Measurements from ENCODE around the gene NAA40. TPM values are rescaled to one million over a fixed set of nuclear protein-coding genes. Genes with fewer than 3 reads are reported as not detected.
A peak's percentile ranks its signal among the peaks of the same experiment; 100 is the strongest.

NAA40 gene
- total and polyA plus RNA-seq, 8 donors = 6.8 to 25.7 (median 13.9) TPM

- 66 to 80% methylated on average over 4 of the region's 4 CpGs for WGBS, 2 donors
- H3K36me3 ChIP-seq = no peaks in the 10 kb centered on the region
- no peaks in the 10 kb centered on the region for H3K27me3 ChIP-seq
- FAIRE-seq = no peak
- DNase-seq = peak in 1 of 6 donors; percentile 45
- H3K9me3 ChIP-seq = no peaks in the 10 kb centered on the region
- no peak overlapping the region for H3K27ac ChIP-seq
- TF ChIP-seq CTCF (IDR thresholded peaks at IDR 0.05) = no peak
- peaks cover 0 to 11% (median 5%) of the 10 kb centered on the region in 3 donors for H3K4me1 ChIP-seq
- no peak overlapping the region for H3K4me3 ChIP-seq
- ATAC-seq = no peak
- intact Hi-C loops (cut with DNase I) = loop anchor here in 2 of 3 donors (5.0 to 10.0 kb wide), 2 partner anchors 60 to 148 kb away; no protein-coding TSS in a partner anchor
Measured at GRCh38 chr11:64004590-64004984, 65.8 kb downstream of the NAA40 start.

- TF ChIP-seq CTCF (IDR thresholded peaks at IDR 0.05) = no peak
- H3K27ac ChIP-seq = no peak overlapping the region
- no peak for FAIRE-seq
- no peaks in the 10 kb centered on the region for H3K36me3 ChIP-seq
- DNase-seq = peak in 1 of 6 donors; percentile 72
- no peaks in the 10 kb centered on the region for H3K9me3 ChIP-seq
- intact Hi-C loops (cut with DNase I) = loop anchor here in 1 of 3 donors (10.0 kb wide), 1 partner anchor 59 kb away; no protein-coding TSS in a partner anchor
- no peaks in the 10 kb centered on the region for H3K27me3 ChIP-seq
- 87 to 90% methylated on average over 4 of the region's 4 CpGs for WGBS, 2 donors
- no peak for ATAC-seq
- H3K4me3 ChIP-seq = no peak overlapping the region
- peaks cover 0 to 11% (median 0%) of the 10 kb centered on the region in 3 donors for H3K4me1 ChIP-seq
Measured at GRCh38 chr11:64005691-64006090, 66.9 kb downstream of the NAA40 start.

- H3K9me3 ChIP-seq = no peaks in the 10 kb centered on the region
- no peaks in the 10 kb centered on the region for H3K36me3 ChIP-seq
- FAIRE-seq (no peak), ATAC-seq (no peak), DNase-seq (peak in 1 of 6 donors; percentile 63)
- TF ChIP-seq CTCF (IDR thresholded peaks at IDR 0.05) = no peak
- H3K27me3 ChIP-seq = no peaks in the 10 kb centered on the region
- intact Hi-C loops (cut with DNase I) = loop anchor here in 1 of 3 donors (10.0 kb wide), 1 partner anchor 58 kb away; no protein-coding TSS in a partner anchor
- peaks cover 0 to 11% (median 0%) of the 10 kb centered on the region in 3 donors for H3K4me1 ChIP-seq
- H3K4me3 ChIP-seq = no peak overlapping the region
- WGBS, 2 donors = 58 to 73% methylated on average over 12 of the region's 12 CpGs
- H3K27ac ChIP-seq = no peak overlapping the region
Measured at GRCh38 chr11:64006398-64006797, 67.6 kb downstream of the NAA40 start.

Other genes starting within 250 kb of the NAA40 start
- 10 to 100 TPM in 1 of 6 donors, 1 to 10 TPM in 5; 4.3 to 11.3 (median 6.2) TPM for gene ZFTA, start 170.2 kb upstream of the NAA40 start, total RNA-seq
- gene ZFTA, start 170.2 kb upstream of the NAA40 start, polyA plus RNA-seq = 10 to 100 TPM in 1 of 2 donors, 1 to 10 TPM in 1; 7.0 to 10.0 TPM
- gene SPINDOC, start 125.5 kb upstream of the NAA40 start, total RNA-seq = 1 to 10 TPM; 2.5 to 7.8 (median 4.3) TPM
- 1 to 10 TPM; 8.0 to 8.3 TPM for gene SPINDOC, start 125.5 kb upstream of the NAA40 start, polyA plus RNA-seq
- gene MARK2, start 99.9 kb upstream of the NAA40 start, total RNA-seq = 10 to 100 TPM; 19.0 to 30.8 (median 21.5) TPM
- gene MARK2, start 99.9 kb upstream of the NAA40 start, polyA plus RNA-seq = 10 to 100 TPM; 11.7 to 21.0 TPM
- under 1 TPM; 0.37 to 0.79 (median 0.50) TPM for gene RCOR2, start 21.8 kb upstream of the NAA40 start, total RNA-seq
- gene RCOR2, start 21.8 kb upstream of the NAA40 start, polyA plus RNA-seq = 1 to 10 TPM; 1.2 to 1.9 TPM
- 100 to 1,000 TPM in 4 of 6 donors, 10 to 100 TPM in 2; 79.8 to 135 (median 118) TPM for gene COX8A, start 35.6 kb downstream of the NAA40 start, total RNA-seq
- 100 to 1,000 TPM; 351 to 441 TPM for gene COX8A, start 35.6 kb downstream of the NAA40 start, polyA plus RNA-seq
- gene OTUB1, start 47.4 kb downstream of the NAA40 start, total RNA-seq = 10 to 100 TPM; 15.2 to 32.0 (median 24.4) TPM
- 10 to 100 TPM; 42.4 to 57.8 TPM for gene OTUB1, start 47.4 kb downstream of the NAA40 start, polyA plus RNA-seq
- gene FLRT1, start 96.9 kb downstream of the NAA40 start, total RNA-seq = under 1 TPM; 0.04 to 0.31 (median 0.15) TPM
- gene FLRT1, start 96.9 kb downstream of the NAA40 start, polyA plus RNA-seq = under 1 TPM; 0.27 to 0.87 TPM
- 10 to 100 TPM; 26.0 to 37.8 (median 30.3) TPM for gene MACROD1, start 227.1 kb downstream of the NAA40 start, total RNA-seq
- 100 to 1,000 TPM in 1 of 2 donors, 10 to 100 TPM in 1; 85.1 to 126 TPM for gene MACROD1, start 227.1 kb downstream of the NAA40 start, polyA plus RNA-seq
- 10 to 100 TPM; 23.7 to 73.0 (median 39.3) TPM for gene STIP1, start 247.2 kb downstream of the NAA40 start, total RNA-seq
- 10 to 100 TPM; 34.2 to 37.6 TPM for gene STIP1, start 247.2 kb downstream of the NAA40 start, polyA plus RNA-seq